ENCODE results near the gene RPL27A.

DNA sequence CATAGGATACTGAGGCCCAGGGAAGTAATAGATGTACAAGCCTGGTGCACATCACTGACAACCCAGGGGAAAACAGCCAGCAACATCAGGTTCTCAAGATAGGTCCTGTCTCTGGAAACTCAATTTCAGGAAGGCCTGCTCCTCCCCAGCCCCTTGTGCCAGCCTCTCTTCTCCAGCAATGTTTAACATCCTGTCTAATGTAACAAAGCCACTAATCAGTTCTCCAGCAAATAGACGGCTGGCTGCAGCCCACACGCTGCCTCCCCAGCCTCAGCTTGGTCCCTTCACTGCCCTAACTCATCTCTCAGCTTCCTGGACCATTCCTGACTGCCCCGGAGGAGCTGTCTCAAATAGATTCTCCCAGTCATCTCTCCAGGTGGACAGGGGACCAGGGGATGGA, 37.8 kb downstream of the RPL27A start:
- TF ChIP-seq POLR2A (IDR thresholded peaks at IDR 0.05; ENCODE audit: low read depth, low read length) (no peak), TAF1 (IDR thresholded peaks at IDR 0.05; ENCODE audit: borderline replicate concordance, low read depth, low read length) (no peak), POLR2AphosphoS5 (IDR thresholded peaks at IDR 0.05; ENCODE audit: low read depth, low read length) (no peak)

All from GM12892 (cell line).